Erythroblast (primary cell): ENCODE results near the gene RASEF.

Experiments used
- GATA1 ChIP-seq: IDR thresholded peaks from 2 replicates; pipeline ENCODE4 v1.6.1; 2011; ENCODE audit warnings: low read depth, mild to moderate bottlenecking, control low read depth, low read length, moderate library complexity
- POLR2A ChIP-seq: IDR thresholded peaks from 2 replicates; pipeline ENCODE4 v1.6.1; 2011; ENCODE audit warnings: mild to moderate bottlenecking, low read length

DNA sequence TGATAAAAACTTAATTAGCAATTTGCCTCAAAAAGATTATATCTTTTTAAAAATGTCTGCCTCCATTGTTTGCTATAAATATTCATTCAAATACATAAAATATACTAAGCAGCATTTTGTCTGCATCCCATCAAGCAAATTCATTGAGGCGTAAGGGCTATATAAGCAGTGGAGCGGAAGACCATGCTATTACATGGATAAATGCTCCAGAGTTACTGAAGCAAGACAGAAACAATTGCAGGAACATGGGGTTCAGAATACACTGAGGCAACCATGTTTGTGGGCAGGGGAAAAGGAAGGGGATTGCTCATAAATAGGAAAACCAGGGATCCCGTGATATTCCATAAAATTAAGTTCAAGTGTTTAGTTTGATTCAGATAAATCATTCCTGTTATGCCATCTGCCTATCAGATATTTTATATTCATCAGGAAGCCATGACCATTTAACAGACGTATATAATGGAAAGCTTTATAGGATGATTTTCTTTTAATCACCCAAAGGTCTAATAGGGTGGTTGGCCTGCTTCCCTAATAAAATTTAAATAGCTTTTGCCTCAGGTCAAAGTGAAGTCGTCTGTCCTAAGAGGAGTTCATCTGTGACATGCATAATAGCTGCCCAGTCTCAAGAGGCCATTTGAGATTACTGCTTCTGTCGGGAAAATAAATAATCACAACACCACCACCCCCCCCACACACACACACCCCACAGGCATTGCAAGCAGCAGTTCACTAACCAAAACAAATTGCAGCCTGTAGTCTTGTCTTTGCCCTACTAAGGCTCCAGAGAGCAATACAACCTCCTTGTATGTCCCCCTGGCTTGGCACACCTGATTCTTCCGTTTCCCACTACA lies 105.2 kb downstream of the RASEF start:
- TF ChIP-seq POLR2A (no peak), GATA1 (no peak)
